Measurements from ENCODE around the gene EVC.

DNA sequence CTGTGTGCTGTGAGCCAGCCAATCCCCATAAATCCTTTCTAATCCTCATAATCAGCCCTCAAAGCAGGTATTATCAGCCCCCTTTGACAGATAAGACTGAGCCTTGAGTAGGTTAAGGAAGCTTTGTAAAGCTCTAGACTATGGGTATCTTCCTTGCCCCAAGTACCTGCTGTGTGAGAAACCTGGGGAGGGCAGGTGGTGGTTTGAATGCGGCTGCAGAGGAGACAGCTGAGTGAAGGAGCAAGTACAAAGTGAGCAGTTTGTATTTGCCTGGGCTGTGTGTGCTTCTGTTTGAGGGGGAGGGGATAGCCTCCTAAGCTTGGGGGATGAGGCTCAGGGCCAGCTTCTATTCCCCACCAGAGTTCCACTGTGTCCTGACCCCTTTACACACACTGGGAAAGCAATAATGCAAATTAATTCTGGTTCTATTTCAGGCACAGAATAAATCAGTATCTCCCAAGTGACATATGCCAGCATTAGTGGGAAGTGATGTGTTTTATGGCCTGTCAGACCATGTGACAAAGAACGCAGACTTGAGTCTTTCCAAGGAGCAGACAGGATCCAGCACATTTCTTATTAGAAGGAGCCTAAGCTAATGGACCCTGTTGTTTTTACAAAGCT, 63.5 kb downstream of the EVC start:
- TF ChIP-seq, protein P1, sequence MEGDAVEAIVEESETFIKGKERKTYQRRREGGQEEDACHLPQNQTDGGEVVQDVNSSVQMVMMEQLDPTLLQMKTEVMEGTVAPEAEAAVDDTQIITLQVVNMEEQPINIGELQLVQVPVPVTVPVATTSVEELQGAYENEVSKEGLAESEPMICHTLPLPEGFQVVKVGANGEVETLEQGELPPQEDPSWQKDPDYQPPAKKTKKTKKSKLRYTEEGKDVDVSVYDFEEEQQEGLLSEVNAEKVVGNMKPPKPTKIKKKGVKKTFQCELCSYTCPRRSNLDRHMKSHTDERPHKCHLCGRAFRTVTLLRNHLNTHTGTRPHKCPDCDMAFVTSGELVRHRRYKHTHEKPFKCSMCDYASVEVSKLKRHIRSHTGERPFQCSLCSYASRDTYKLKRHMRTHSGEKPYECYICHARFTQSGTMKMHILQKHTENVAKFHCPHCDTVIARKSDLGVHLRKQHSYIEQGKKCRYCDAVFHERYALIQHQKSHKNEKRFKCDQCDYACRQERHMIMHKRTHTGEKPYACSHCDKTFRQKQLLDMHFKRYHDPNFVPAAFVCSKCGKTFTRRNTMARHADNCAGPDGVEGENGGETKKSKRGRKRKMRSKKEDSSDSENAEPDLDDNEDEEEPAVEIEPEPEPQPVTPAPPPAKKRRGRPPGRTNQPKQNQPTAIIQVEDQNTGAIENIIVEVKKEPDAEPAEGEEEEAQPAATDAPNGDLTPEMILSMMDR (IDR thresholded peaks at IDR 0.05) = no peak
- no peak for TF ChIP-seq POLR2AphosphoS5 (IDR thresholded peaks at IDR 0.05)

All from suprapubic skin (tissue), 3 donors.